PFSK-1 (cell line): ENCODE measurements around the gene ATP2B2.

Experiments
- FOXP2 ChIP-seq: optimal IDR thresholded peaks from 2 replicates; pipeline ENCODE3; 2011; ENCODE audit warnings: borderline replicate concordance, control low read depth, inconsistent platforms; ENCODE audit not compliant: insufficient read depth; ENCODE audit errors: extremely low read length, extremely low read depth
- POLR2AphosphoS5 ChIP-seq: IDR thresholded peaks from 2 replicates; pipeline ENCODE4 v1.6.1; 2012; ENCODE audit warnings: low read depth, mild to moderate bottlenecking, control low read depth, low read length, moderate library complexity
- REST ChIP-seq, 2 experiments: IDR thresholded peaks; 2 replicates each; pipeline versions ENCODE4 v1.6.1 to v1.8.0; 2011 to 2012; ENCODE audit warnings: low read depth in 2 of 2, low read length in 2 of 2, control low read depth in 1 of 2, inconsistent platforms in 1 of 2, mild to moderate bottlenecking in 1 of 2, moderate library complexity in 1 of 2; ENCODE audit not compliant: insufficient read depth in 1 of 2
- SIN3A ChIP-seq: IDR thresholded peaks from 2 replicates; pipeline ENCODE4 v1.6.1; 2012; ENCODE audit warnings: mild to moderate bottlenecking, low read length, moderate library complexity, borderline replicate concordance; ENCODE audit not compliant: insufficient read depth
- TAF1 ChIP-seq: IDR thresholded peaks from 2 replicates; pipeline ENCODE4 v1.6.1; 2012; ENCODE audit warnings: low read length, control low read depth, borderline replicate concordance; ENCODE audit not compliant: insufficient read depth

ATP2B2 gene

GRCh38 chr3:10380906-10381305 lies 124.5 kb downstream of the ATP2B2 start:
- TF ChIP-seq SIN3A (no peak), REST (IDR thresholded peaks at IDR 0.05; ENCODE audit: insufficient read depth in 1 of 2, low read depth in 2 of 2, low read length in 2 of 2) (no peak), FOXP2 (no peak), TAF1 (no peak), POLR2AphosphoS5 (no peak)

GRCh38 chr3:10379961-10380360 lies 125.4 kb downstream of the ATP2B2 start:
- TF ChIP-seq SIN3A (no peak), REST (IDR thresholded peaks at IDR 0.05; ENCODE audit: insufficient read depth in 1 of 2, low read depth in 2 of 2, low read length in 2 of 2) (no peak), TAF1 (no peak), POLR2AphosphoS5 (no peak), FOXP2 (no peak)

GRCh38 chr3:10379161-10379560 lies 126.2 kb downstream of the ATP2B2 start:
- no peak for TF ChIP-seq FOXP2
- TF ChIP-seq SIN3A: no peak
- TF ChIP-seq TAF1: no peak

- no peak for TF ChIP-seq FOXP2
- no peak for TF ChIP-seq POLR2AphosphoS5
- TF ChIP-seq REST (IDR thresholded peaks at IDR 0.05; ENCODE audit: insufficient read depth in 1 of 2, low read depth in 2 of 2, low read length in 2 of 2): no peak
- TF ChIP-seq SIN3A: no peak
- TF ChIP-seq TAF1: no peak
These were observed 126.6 kb downstream of the ATP2B2 start for GRCh38 chr3:10378742-10379141.

- TF ChIP-seq SIN3A (no peak), POLR2AphosphoS5 (no peak), REST (IDR thresholded peaks at IDR 0.05; ENCODE audit: insufficient read depth in 1 of 2, low read depth in 2 of 2, low read length in 2 of 2) (no peak), FOXP2 (no peak), TAF1 (no peak)
These were observed 127.1 kb downstream of the ATP2B2 start for GRCh38 chr3:10378246-10378645.

- TF ChIP-seq SIN3A (no peak), REST (IDR thresholded peaks at IDR 0.05; ENCODE audit: insufficient read depth in 1 of 2, low read depth in 2 of 2, low read length in 2 of 2) (no peak), TAF1 (no peak)
These were observed 128.1 kb downstream of the ATP2B2 start for GRCh38 chr3:10377148-10377725.
